Inferior parietal cortex (tissue), 1 donor: ENCODE results near the gene BBX.
"Not testable (repeated sequence)": the region's sequence is repeated elsewhere in the genome, so short reads cannot be mapped to it uniquely, and the experiment has no call there.

Source experiments
- DNase-seq: peaks from one replicate; pipeline ENCODE4 v3.0.0-alpha.2; 2016; ENCODE audit errors: extremely low spot score

The BBX gene

DNA sequence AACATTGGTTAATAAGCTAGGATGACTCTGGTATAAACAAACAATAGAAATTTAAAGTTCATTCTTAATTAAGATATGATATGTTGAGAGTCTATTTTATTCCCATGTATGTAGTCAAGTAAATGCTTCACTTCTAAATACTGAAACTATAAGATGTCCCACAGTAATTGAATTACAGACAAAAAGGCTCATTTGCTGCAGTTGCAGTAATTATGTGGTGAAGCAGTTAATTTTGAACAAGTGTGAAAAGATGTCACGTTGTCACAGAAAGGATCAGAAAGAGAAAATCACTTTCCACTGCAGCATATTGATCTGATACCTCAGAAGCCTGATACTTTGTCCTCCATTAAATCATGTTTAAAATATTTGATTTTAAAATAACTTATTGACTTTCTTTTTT is 159.8 kb downstream of the BBX start:
- DNase-seq: no peak

DNA sequence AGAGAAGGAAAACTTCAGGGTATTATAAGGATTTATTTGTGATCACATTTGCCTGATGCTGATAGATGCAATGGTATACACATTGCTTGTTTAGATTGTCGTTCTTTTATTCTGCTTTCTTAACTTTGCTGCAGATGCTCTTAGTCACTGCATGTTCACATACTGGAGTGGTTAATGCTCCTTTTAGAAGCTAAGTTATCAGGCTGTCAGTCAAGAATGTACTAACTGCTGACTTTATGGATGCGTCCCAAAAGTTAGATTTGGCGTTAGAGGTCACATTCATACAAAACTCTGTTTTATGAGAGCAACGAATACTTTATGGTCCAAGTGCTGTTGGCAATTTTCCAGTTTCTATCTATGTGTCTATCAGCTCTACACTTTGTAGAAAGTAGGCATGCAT is 160.7 kb downstream of the BBX start:
- DNase-seq: no peak

- no peak for DNase-seq
These were observed 161.7 kb downstream of the BBX start for GRCh38 chr3:107684431-107684925.

GRCh38 chr3:107685383-107685782 is 162.6 kb downstream of the BBX start:
- no peak for DNase-seq

DNA sequence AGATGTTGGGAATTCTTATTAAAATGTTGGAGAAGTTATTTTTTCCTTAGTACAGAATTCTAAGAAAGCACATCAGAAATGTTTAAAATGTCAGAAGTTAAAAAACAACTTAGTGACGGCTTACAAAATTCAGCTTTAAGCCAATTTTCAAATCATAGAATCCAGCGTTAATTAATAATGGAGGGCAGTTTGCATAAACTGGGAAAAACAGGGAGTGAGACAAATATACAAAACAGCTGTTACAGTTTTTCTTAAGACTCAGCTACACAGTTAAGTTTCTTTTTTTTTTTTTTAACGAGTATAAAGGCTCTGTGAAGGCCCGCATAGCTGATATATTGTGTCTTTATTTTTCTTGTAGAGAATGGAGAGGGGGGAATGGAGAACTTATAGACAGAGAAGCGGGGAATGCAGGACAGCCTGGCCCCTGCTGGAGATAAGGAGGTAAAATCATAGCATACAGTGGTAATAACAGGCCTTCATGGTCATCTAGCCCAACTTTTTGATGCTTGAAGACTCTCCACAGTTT is 164.4 kb downstream of the BBX start:
- no peak for DNase-seq

DNA sequence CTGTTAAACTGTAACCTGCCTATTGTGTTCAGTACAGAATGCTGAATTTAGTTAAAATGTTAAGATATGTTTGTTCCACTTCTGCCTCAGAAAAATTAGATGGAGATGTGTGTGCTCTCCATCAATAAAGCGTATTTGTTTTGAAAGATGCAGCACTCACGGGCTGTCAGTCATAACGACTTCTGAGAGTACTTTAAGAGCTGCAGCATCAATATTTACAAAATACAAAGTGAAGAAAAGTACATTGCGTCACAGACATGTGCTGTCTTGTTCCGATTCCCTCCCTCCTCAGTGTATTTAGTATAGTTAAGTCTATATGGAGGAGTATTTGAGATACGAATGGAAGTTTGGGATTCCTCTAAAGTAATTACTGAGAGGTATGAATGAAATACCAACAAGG is 166.6 kb downstream of the BBX start:
- DNase-seq: no peak

GRCh38 chr3:107690522-107691138 is 167.9 kb downstream of the BBX start:
- peak; percentile 88 for DNase-seq

DNA sequence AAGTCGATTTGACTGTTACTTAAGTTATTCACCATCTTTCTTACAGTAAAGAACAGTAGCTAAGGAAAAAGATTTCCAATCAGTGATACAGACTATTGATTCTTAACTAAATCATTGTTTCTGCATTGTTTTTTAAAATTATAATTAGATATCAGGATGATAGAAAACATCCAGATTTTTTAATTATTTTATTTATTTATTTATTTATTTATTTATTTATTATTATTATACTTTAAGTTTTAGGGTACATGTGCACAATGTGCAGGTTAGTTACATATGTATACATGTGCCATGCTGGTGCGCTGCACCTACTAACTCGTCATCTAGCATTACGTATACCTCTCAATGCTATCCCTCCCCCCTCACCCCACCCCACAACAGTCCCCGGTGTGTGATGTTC is 169.2 kb downstream of the BBX start:
- DNase-seq: not testable (repeated sequence)

GRCh38 chr3:107697348-107697747 is 174.6 kb downstream of the BBX start:
- not testable (repeated sequence) for DNase-seq

GRCh38 chr3:107697855-107698254 is 175.1 kb downstream of the BBX start:
- DNase-seq: not testable (repeated sequence)

DNA sequence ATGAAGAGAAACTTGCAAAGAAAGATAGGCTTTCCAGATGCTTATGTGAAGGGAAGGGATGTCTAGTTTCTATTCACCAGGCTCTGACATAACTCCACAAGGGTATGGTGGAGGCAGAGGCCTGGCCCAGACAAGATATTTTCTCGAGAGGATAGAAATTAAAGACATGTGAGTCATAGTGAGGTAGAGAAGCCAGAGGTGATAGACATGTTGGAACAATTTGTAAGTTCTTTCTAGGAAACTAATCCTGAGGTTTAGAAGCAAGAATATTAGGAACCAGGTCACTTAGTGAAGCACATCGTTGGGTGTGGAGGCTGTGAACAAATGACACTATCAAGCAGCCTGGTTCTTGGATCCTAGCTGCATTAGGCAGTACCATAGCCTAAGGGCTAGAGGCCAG is 176.9 kb downstream of the BBX start:
- no peak for DNase-seq

DNA sequence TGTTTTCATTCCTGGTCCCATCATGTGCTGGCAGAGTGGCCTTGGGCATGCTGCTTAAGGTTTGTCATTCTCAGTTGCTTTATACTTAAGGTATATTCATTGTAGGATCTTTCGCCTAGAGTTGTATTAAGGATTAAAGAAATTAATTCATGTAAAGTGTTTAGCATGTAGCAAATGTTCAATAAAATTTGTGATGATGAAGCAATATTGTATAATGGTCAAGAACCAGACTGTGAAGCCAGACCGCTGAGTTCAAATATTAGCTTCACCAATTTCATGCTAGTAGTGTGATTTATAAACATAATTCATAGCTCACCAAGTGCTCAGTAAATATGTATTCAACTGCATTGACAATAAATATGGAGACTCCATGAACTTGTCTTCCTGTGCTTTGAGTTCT is 178.5 kb downstream of the BBX start:
- DNase-seq: no peak

DNA sequence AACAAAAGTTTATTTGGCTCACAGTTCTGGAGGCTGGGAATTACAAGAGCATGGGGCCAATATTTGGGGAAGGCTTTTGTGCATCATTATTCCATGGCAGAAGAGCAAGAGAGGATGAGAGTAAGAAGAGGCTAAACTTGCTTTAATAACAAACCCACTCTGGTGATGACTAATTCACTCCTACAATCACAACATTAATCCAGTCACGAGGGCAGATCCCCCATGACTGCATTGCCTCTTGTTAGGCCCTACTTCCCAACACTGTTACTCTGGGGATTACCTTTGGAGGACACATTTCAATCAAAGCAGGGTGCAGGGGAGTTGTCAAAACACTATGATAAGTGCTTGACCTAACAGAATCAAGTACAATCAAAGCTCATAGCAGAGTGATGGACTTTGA is 181.7 kb downstream of the BBX start:
- no peak for DNase-seq

DNA sequence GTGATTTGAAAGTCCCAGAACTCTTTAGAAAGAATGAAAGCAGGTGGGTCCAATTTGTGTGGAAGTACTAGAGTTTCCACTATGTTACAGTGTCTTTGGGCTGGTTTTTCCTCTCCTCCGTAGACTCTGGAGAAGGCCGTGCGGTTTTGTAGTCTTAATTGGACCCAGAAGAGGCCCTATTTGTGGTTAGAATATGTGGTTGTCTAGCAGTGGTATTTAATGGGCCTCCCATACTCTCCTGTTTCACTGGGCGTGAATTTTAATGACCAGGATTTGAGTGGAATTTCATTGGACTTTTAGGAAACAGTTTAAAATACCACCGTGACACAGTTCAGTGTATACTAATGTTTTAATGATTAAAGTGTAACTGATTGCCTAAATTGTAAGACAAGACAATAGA is 182.3 kb downstream of the BBX start:
- DNase-seq: no peak

DNA sequence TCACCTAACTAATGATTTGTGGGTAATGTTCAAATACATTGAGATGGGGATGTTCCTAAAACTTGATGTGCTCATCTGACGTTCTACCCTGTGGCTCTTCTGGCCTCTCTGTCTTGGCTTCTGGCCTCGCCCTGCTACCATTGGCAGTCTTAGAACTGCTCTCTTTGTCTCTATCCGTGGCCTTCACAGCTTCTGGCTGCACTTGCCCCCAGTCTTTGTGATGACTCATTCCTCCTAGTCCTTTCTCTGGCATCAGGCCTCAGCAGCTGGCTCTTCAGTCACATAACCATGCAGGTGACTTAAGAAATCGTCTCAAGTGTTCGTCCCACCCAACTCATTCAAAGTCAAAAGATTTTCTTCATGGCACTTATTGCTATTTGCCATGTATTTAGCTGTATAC is 188.1 kb downstream of the BBX start:
- no peak for DNase-seq

- no peak for DNase-seq
These were observed 194.0 kb downstream of the BBX start for GRCh38 chr3:107716734-107717133.

DNA sequence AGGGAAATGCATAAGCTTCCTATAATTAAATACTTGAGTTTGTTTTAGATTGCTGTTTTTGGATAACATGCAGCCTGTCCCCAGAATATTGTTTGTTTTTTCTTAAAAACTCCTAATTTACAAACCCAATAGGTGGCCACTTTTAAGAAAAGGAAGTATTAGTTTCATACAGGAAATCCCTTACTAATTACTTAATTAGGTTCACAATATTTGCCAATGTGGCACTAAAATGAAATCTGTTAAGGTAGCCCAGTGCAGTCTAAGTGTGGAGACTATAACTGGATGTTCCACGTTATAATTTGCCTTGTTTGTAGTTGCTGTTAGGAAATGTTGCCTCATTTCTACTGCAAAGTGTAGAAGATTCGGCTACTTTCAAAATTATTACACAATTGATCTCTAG is 195.8 kb downstream of the BBX start:
- no peak for DNase-seq

DNA sequence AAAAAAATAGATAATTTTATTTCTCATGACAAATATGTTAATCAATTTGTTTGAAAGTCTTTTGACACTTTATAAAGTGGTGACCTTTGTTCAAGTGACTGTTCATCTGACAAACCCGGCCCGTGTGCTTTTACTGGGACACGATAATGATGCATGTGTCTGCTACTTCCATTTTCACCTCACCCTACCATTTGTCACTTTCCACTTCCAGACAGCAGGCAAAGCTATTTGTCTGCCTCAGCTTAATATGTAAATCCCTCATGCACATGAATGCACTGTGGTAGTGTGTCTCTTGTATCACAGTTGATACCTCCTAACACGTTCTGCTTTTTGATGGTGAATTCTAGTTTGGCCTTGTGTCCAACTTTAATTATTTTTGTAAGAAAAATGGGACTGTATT is 204.3 kb downstream of the BBX start:
- no peak for DNase-seq

- DNase-seq: no peak
These were observed 206.9 kb downstream of the BBX start for GRCh38 chr3:107729686-107730085.

- no peak for DNase-seq
These were observed 211.6 kb downstream of the BBX start for GRCh38 chr3:107734317-107734716.

- DNase-seq: no peak
These were observed 215.2 kb downstream of the BBX start for GRCh38 chr3:107737914-107738313.

- DNase-seq: no peak
These were observed 215.9 kb downstream of the BBX start for GRCh38 chr3:107738486-107739183.

DNA sequence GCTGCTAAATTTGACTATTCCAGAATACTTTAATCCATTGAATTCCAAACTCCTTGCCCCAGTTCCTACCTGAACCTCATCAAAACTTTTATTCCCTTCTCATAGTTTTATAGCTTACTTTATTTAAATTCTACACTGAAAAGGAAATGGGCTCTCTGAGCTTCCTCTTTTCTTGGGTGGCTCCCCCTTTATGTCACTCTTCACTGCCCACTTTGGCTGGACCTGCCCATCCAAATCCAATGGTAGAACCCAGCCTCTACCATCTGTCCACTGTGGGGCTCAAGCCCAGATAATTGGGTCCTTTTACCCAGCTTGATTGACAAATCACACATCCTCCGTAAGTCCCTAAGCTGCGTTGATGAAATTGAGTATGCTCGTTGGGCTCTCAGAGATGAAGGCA is 216.5 kb downstream of the BBX start:
- no peak for DNase-seq
